WTC11 (cell line): Measurements from ENCODE around the gene CDC45. TPM values are rescaled to one million over a fixed set of nuclear protein-coding genes. Genes with fewer than 3 reads are reported as not detected.

Experiments
- ATAC-seq: fragments of 200-7000 bp; cut with Tn5 transposase; 2 replicates; pipeline ENCODE4 v1.10.0; 2021; ENCODE audit warnings: mild to moderate bottlenecking, moderate library complexity
- CTCF ChIA-PET: fragments of 300-600 bp; sonication (Branson Sonifier 250); formaldehyde crosslinking; loops from one replicate; lab custom pipeline; 2021; ENCODE audit warnings: antibody characterized with exemption; lab: Charles Lee
- POLR2A ChIA-PET: fragments of 350-600 bp; sonication (Branson Sonifier 250); formaldehyde crosslinking; loops from one replicate; lab custom pipeline; 2021; ENCODE audit warnings: antibody characterized with exemption; lab: Charles Lee
- DNase-seq: peaks from one replicate; pipeline ENCODE4 v3.0.0; 2021; ENCODE audit warnings: low spot score
- H3K27ac Mint-ChIP-seq: 2 replicates; pipeline ENCODE4 v1.8.0; 2021; ENCODE audit warnings: mixed read lengths
- H3K27me3 Mint-ChIP-seq: 2 replicates; pipeline ENCODE4 v1.8.0; 2021; ENCODE audit warnings: low read depth, mild to moderate bottlenecking, moderate library complexity, mixed read lengths
- H3K36me3 Mint-ChIP-seq: 2 replicates; pipeline ENCODE4 v1.8.0; 2021; ENCODE audit warnings: mixed read lengths
- H3K4me1 Mint-ChIP-seq: 2 replicates; pipeline ENCODE4 v1.8.0; 2022; ENCODE audit warnings: mixed read lengths
- H3K4me3 Mint-ChIP-seq: 2 replicates; pipeline ENCODE4 v1.8.0; 2021; ENCODE audit warnings: mild to moderate bottlenecking, moderate library complexity, mixed read lengths
- H3K9me3 Mint-ChIP-seq: 2 replicates; pipeline ENCODE4 v1.8.0; 2021; ENCODE audit warnings: mixed read lengths
- CREB1 ChIP-seq: sonication (generic); formaldehyde crosslinking; IDR thresholded peaks from 2 replicates; pipeline ENCODE4 v1.8.0; 2023; ENCODE audit warnings: mild to moderate bottlenecking, missing genetic modification reagents
- CREM ChIP-seq: sonication (generic); formaldehyde crosslinking; IDR thresholded peaks from 2 replicates; pipeline ENCODE4 v1.8.1; 2022; ENCODE audit warnings: mild to moderate bottlenecking, missing genetic modification reagents, moderate library complexity
- CTCF ChIP-seq: fragments of 200-600 bp; IDR thresholded peaks from 2 replicates; pipeline ENCODE4 v1.8.0; 2022; ENCODE audit warnings: antibody characterized with exemption
- GRHL2 ChIP-seq: fragments of 250-450 bp; sonication (Bioruptor Pico); IDR thresholded peaks from 2 replicates; pipeline ENCODE4 v1.8.0; 2022; ENCODE audit warnings: mild to moderate bottlenecking, moderate library complexity; ENCODE audit not compliant: insufficient replicate concordance, severe bottlenecking
- KAT7 ChIP-seq: sonication (generic); formaldehyde crosslinking; IDR thresholded peaks from 2 replicates; pipeline ENCODE4 v1.8.1; 2023; ENCODE audit warnings: missing genetic modification reagents, mild to moderate bottlenecking, borderline replicate concordance
- MYBL2 ChIP-seq: sonication (generic); formaldehyde crosslinking; IDR thresholded peaks from 2 replicates; pipeline ENCODE4 v1.8.1; 2023; ENCODE audit warnings: mild to moderate bottlenecking, moderate library complexity, missing genetic modification reagents
- NFE2L1 ChIP-seq: sonication (generic); formaldehyde crosslinking; IDR thresholded peaks from 2 replicates; pipeline ENCODE4 v1.8.1; 2023; ENCODE audit warnings: missing genetic modification reagents
- NFYB ChIP-seq: sonication (generic); formaldehyde crosslinking; conservative IDR thresholded peaks from 2 replicates; pipeline ENCODE4 v1.8.0; 2022; ENCODE audit warnings: low read depth, missing genetic modification reagents
- NR1H2 ChIP-seq: sonication (generic); formaldehyde crosslinking; IDR thresholded peaks from 2 replicates; pipeline ENCODE4 v1.9.0; 2021; ENCODE audit warnings: mild to moderate bottlenecking, moderate library complexity, missing genetic modification reagents
- NR2C2 ChIP-seq: sonication (generic); formaldehyde crosslinking; IDR thresholded peaks from 2 replicates; pipeline ENCODE4 v1.8.0; 2022; ENCODE audit warnings: mild to moderate bottlenecking, missing genetic modification reagents
- PRRX2 ChIP-seq: fragments of 250-450 bp; sonication (Bioruptor Pico); IDR thresholded peaks from 2 replicates; pipeline ENCODE4 v1.8.0; 2021; ENCODE audit warnings: mild to moderate bottlenecking
- SMAD4 ChIP-seq: sonication (generic); formaldehyde crosslinking; IDR thresholded peaks from 2 replicates; pipeline ENCODE4 v1.8.0; 2022; ENCODE audit warnings: mild to moderate bottlenecking, missing genetic modification reagents
- TEAD1 ChIP-seq: sonication (generic); formaldehyde crosslinking; IDR thresholded peaks from 2 replicates; pipeline ENCODE4 v1.8.0; 2022; ENCODE audit warnings: mild to moderate bottlenecking, missing genetic modification reagents
- TEAD4 ChIP-seq: sonication (generic); formaldehyde crosslinking; IDR thresholded peaks from 2 replicates; pipeline ENCODE4 v1.8.0; 2022; ENCODE audit warnings: mild to moderate bottlenecking, missing genetic modification reagents
- TP53 ChIP-seq: sonication (generic); formaldehyde crosslinking; IDR thresholded peaks from 2 replicates; pipeline ENCODE4 v1.8.1; 2023; ENCODE audit warnings: mild to moderate bottlenecking, missing genetic modification reagents
- ZMAT4 ChIP-seq: fragments of 250-450 bp; sonication (Bioruptor Pico); IDR thresholded peaks from 2 replicates; pipeline ENCODE4 v1.9.0; 2021; ENCODE audit warnings: mild to moderate bottlenecking
- ZNF512 ChIP-seq: sonication (generic); formaldehyde crosslinking; IDR thresholded peaks from 2 replicates; pipeline ENCODE4 v1.8.1; 2022; ENCODE audit warnings: missing genetic modification reagents, borderline replicate concordance
- total RNA-seq: library from RNA; stranded (reverse); gene quantifications from 3 replicates; pipeline ENCODE4 v1.2.3, GENCODE V29; 2021
- TF ChIP-seq, protein P1 (sequence below): sonication (generic); formaldehyde crosslinking; IDR thresholded peaks from 2 replicates; pipeline ENCODE4 v1.8.0; 2022; ENCODE audit warnings: mild to moderate bottlenecking, missing genetic modification reagents
- TF ChIP-seq, protein P2 (sequence below): fragments of 250-450 bp; sonication (Bioruptor Pico); IDR thresholded peaks from 2 replicates; pipeline ENCODE4 v1.9.0; 2021; ENCODE audit warnings: mild to moderate bottlenecking
- TF ChIP-seq, protein P3 (sequence below): sonication (generic); formaldehyde crosslinking; IDR thresholded peaks from 2 replicates; pipeline ENCODE4 v1.8.1; 2023; ENCODE audit warnings: mild to moderate bottlenecking, missing genetic modification reagents

The CDC45 gene
- total RNA-seq, 1 experiment from 2014 or later, result 38.1 TPM

DNA sequence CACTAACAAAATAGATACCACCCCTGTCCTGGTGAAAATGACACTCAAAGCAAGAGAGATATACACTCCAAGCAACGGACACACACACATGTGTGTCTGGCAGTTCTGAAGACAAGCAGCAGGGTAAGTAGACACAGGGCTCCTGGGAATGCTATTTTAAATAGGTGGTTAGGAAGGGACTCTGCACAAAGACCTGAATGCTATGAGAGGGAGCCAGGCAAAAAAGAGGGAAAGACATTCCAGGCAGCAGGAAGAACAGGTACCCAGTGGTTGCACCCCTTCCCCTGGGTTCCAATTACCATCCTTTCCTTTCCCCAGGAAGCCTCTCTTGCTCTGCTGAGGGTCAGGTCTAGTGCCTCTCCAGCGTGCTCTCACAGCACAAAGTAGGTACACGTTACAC lies 3.7 kb upstream of the CDC45 start:
- DNase-seq, result no peak

GRCh38 chr22:19477321-19478044 lies 2.2 kb upstream of the CDC45 start:
- Mint-ChIP-seq H3K4me1 (peaks cover 23% of the 10 kb centered on the region), H3K9me3 (no peaks in the 10 kb centered on the region), H3K27me3 (no peaks in the 10 kb centered on the region), H3K36me3 (peaks cover 11% of the 10 kb centered on the region), H3K4me3 (peak overlapping the region; percentile 96), H3K27ac (no peak overlapping the region)
- ATAC-seq (no peak), DNase-seq (no peak)
- POLR2A ChIA-PET, result interaction anchor here (0.6 to 0.7 kb wide), 2 partner anchors 60 to 299 kb away, joined by 4 to 6 read pairs; partner anchors contain the start of gene SLC25A1
- TF ChIP-seq, protein P1, sequence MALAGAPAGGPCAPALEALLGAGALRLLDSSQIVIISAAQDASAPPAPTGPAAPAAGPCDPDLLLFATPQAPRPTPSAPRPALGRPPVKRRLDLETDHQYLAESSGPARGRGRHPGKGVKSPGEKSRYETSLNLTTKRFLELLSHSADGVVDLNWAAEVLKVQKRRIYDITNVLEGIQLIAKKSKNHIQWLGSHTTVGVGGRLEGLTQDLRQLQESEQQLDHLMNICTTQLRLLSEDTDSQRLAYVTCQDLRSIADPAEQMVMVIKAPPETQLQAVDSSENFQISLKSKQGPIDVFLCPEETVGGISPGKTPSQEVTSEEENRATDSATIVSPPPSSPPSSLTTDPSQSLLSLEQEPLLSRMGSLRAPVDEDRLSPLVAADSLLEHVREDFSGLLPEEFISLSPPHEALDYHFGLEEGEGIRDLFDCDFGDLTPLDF (CRISPR knock-in tag), result no peak
- TF ChIP-seq TEAD1 (CRISPR knock-in tag) (no peak), CTCF (no peak), CREM (CRISPR knock-in tag) (no peak), TEAD4 (CRISPR knock-in tag) (no peak)
- CTCF ChIA-PET, result interaction anchor here (1.0 to 2.4 kb wide), 4 partner anchors 152 to 333 kb away, joined by 3 to 6 read pairs (median 5); partner anchors contain the start of genes CLTCL1 and ESS2

More for the DNA sequence above, 3.7 kb upstream of the CDC45 start:
- Mint-ChIP-seq H3K9me3 (no peaks in the 10 kb centered on the region), H3K36me3 (peaks cover 20% of the 10 kb centered on the region), H3K4me3 (no peak overlapping the region), H3K27me3 (no peaks in the 10 kb centered on the region), H3K27ac (no peak overlapping the region; the same call in 1 of the 2 replicates), H3K4me1 (peaks cover 23% of the 10 kb centered on the region)
- ChIA-PET CTCF (no interaction called here), POLR2A (no interaction called here)
- ATAC-seq, result no peak
- no peak for TF ChIP-seq SMAD4
- TF ChIP-seq CREB1 (CRISPR knock-in tag), result no peak
- TF ChIP-seq GRHL2 (CRISPR knock-in tag), result no peak
- no peak for TF ChIP-seq TP53

- ChIA-PET POLR2A (no interaction called here), CTCF (interaction anchor here (0.7 to 2.4 kb wide), 3 partner anchors 152 to 334 kb away, joined by 3 to 6 read pairs (median 6); partner anchors contain the start of gene ESS2)
- peak overlapping the region; percentile 59; the same call in 1 of the 2 replicates for H3K27ac Mint-ChIP-seq
- peak overlapping the region; percentile 96 for H3K4me3 Mint-ChIP-seq
- H3K9me3 Mint-ChIP-seq, result no peaks in the 10 kb centered on the region
- H3K27me3 Mint-ChIP-seq, result no peaks in the 10 kb centered on the region
- no peak for ATAC-seq
- peaks cover 12% of the 10 kb centered on the region for H3K36me3 Mint-ChIP-seq
- H3K4me1 Mint-ChIP-seq, result peaks cover 23% of the 10 kb centered on the region
- DNase-seq, result no peak
- no peak for TF ChIP-seq KAT7 (CRISPR knock-in tag)
- TF ChIP-seq ZNF512 (CRISPR knock-in tag), result no peak
- no peak for TF ChIP-seq NR1H2 (CRISPR knock-in tag)
- TF ChIP-seq NFYB (CRISPR knock-in tag), result no peak
- TF ChIP-seq MYBL2 (CRISPR knock-in tag), result no peak
- no peak for TF ChIP-seq SMAD4
- TF ChIP-seq ZMAT4 (CRISPR knock-in tag), result no peak
- TF ChIP-seq, protein P2, sequence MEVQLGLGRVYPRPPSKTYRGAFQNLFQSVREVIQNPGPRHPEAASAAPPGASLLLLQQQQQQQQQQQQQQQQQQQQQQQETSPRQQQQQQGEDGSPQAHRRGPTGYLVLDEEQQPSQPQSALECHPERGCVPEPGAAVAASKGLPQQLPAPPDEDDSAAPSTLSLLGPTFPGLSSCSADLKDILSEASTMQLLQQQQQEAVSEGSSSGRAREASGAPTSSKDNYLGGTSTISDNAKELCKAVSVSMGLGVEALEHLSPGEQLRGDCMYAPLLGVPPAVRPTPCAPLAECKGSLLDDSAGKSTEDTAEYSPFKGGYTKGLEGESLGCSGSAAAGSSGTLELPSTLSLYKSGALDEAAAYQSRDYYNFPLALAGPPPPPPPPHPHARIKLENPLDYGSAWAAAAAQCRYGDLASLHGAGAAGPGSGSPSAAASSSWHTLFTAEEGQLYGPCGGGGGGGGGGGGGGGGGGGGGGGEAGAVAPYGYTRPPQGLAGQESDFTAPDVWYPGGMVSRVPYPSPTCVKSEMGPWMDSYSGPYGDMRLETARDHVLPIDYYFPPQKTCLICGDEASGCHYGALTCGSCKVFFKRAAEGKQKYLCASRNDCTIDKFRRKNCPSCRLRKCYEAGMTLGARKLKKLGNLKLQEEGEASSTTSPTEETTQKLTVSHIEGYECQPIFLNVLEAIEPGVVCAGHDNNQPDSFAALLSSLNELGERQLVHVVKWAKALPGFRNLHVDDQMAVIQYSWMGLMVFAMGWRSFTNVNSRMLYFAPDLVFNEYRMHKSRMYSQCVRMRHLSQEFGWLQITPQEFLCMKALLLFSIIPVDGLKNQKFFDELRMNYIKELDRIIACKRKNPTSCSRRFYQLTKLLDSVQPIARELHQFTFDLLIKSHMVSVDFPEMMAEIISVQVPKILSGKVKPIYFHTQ (CRISPR knock-in tag), result no peak
- no peak for TF ChIP-seq PRRX2 (CRISPR knock-in tag)
- no peak for TF ChIP-seq NFE2L1
- TF ChIP-seq NR2C2 (CRISPR knock-in tag), result no peak
- TF ChIP-seq, protein P3, sequence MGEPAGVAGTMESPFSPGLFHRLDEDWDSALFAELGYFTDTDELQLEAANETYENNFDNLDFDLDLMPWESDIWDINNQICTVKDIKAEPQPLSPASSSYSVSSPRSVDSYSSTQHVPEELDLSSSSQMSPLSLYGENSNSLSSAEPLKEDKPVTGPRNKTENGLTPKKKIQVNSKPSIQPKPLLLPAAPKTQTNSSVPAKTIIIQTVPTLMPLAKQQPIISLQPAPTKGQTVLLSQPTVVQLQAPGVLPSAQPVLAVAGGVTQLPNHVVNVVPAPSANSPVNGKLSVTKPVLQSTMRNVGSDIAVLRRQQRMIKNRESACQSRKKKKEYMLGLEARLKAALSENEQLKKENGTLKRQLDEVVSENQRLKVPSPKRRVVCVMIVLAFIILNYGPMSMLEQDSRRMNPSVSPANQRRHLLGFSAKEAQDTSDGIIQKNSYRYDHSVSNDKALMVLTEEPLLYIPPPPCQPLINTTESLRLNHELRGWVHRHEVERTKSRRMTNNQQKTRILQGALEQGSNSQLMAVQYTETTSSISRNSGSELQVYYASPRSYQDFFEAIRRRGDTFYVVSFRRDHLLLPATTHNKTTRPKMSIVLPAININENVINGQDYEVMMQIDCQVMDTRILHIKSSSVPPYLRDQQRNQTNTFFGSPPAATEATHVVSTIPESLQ (CRISPR knock-in tag), result no peak
- TF ChIP-seq CREB1 (CRISPR knock-in tag), result no peak
Measured at GRCh38 chr22:19478045-19478900, 1.4 kb upstream of the CDC45 start.
